Right lobe of liver (tissue), 6 donors: ENCODE results near the gene CMC1. TPM values are rescaled to one million over a fixed set of nuclear protein-coding genes. Genes with fewer than 3 reads are reported as not detected.

Source experiments
- ATAC-seq, 4 donors: fragments of 200-7000 bp; cut with Tn5 transposase; one replicate each; pipeline ENCODE4 v1.9.1; 2020; ENCODE audit warnings: mild to moderate bottlenecking in 4 of 4, moderate library complexity in 4 of 4
- DNase-seq, 3 donors: peaks; one replicate each; pipeline ENCODE4 v3.0.0-alpha.2; 2020
- H3K27ac ChIP-seq, 3 donors: fragments of 200-600 bp; one replicate each; pipeline ENCODE4 v1.8.0; 2022
- H3K27me3 ChIP-seq, 2 donors: fragments of 200-600 bp; one replicate each; pipeline ENCODE4 v1.8.0; 2022
- H3K36me3 ChIP-seq, 4 donors: fragments of 200-600 bp; sonication (generic) in 1 of 4; one replicate each; pipeline versions ENCODE4 v1.5.1 to v1.8.0; 2017 to 2022; ENCODE audit warnings: control low read depth in 1 of 4
- H3K4me1 ChIP-seq, 4 donors: fragments of 200-600 bp; sonication (generic) in 1 of 4; one replicate each; pipeline versions ENCODE4 v1.5.1 to v1.8.0; 2017 to 2022; ENCODE audit warnings: control low read depth in 1 of 4
- H3K4me3 ChIP-seq, 3 donors: fragments of 200-600 bp; one replicate each; pipeline ENCODE4 v1.8.0; 2022
- H3K9me3 ChIP-seq, 4 donors: fragments of 200-600 bp; sonication (generic) in 1 of 4; one replicate each; pipeline versions ENCODE4 v1.5.1 to v1.8.0; 2017 to 2022; ENCODE audit warnings: control low read depth in 1 of 4
- POLR2A ChIP-seq: fragments of 450-650 bp; IDR thresholded peaks from one replicate; pipeline ENCODE4 v1.6.1; 2017; ENCODE audit warnings: antibody characterized with exemption, mild to moderate bottlenecking
- WGBS: methylation state at CpG from one replicate; pipeline ENCODE4 v1.1.6; 2018; ENCODE audit warnings: low coverage, low lambda C conversion rate; ENCODE audit not compliant: insufficient coverage; ENCODE audit errors: missing lambda C conversion rate; 5-methylcytosine and 5-hydroxymethylcytosine counted together
- intact Hi-C, 2 donors: fragments of 100-400 bp; cut with DNase I; formaldehyde crosslinking; loops; one replicate each; pipeline versions ENCODE4 v1.11.2 to v1.14.1; 2022
- total RNA-seq, 6 experiments: library from RNA; depleted of rRNA in 2 of 6; stranded (reverse); fragments of >200 nt in 2 of 6; fragmentation: NEBNext Ultra II Directional in 3 of 6; extraction: Animal tissue kit (Norgen Biotek cat#: 25700) in 3 of 6; gene quantifications; one replicate each; pipeline versions ENCODE4 v1.1.0 to v1.2.4, GENCODE V29; 2016 to 2023
- TF ChIP-seq, protein P1 (sequence below), 4 donors: fragments of 200-600 bp in 3 of 4; fragments of 450-650 bp in 1 of 4; IDR thresholded peaks; one replicate each; pipeline versions ENCODE4 v1.5.1 to v1.8.0; 2016 to 2022; ENCODE audit warnings: antibody characterized with exemption in 4 of 4, mild to moderate bottlenecking in 2 of 4
- donor health status: DM: no; HTN: yes; CAD: no.
- donor health status: DM: no; HTN: no; CAD: no.
- donor health status: DM: no; HTN: no; CAD: no.
- donor health status: DM: no; HTN: yes; CAD: no.
- donor health status: DM: no; HTN: yes; CAD: no.

CMC1 gene
- total RNA-seq, 6 experiments from 2014 or later: 9.5 to 16.9 (median 12.2) TPM

DNA sequence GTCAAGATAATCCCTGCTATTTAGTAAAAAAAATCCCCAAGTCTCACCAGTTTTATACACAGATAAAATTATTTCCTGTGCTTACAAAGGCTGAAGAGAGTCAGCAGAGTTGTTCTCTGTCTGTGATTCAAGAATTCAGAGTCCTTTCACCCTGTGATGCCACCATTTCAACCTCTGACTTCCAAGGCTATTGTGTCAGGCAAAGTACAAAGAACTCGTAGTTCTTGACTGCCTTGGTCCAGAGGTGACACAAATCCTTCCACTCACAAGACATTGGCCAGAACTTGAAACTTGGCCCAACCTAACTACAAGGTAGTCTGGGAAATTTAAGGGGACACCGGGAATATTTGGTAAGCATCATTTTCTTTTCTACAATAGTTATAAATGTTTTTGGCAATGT is 34.9 kb upstream of the CMC1 start:
- no peak overlapping the region for H3K4me3 ChIP-seq
- no peaks in the 10 kb centered on the region for H3K36me3 ChIP-seq
- no peak for TF ChIP-seq POLR2A
- TF ChIP-seq, protein P1, sequence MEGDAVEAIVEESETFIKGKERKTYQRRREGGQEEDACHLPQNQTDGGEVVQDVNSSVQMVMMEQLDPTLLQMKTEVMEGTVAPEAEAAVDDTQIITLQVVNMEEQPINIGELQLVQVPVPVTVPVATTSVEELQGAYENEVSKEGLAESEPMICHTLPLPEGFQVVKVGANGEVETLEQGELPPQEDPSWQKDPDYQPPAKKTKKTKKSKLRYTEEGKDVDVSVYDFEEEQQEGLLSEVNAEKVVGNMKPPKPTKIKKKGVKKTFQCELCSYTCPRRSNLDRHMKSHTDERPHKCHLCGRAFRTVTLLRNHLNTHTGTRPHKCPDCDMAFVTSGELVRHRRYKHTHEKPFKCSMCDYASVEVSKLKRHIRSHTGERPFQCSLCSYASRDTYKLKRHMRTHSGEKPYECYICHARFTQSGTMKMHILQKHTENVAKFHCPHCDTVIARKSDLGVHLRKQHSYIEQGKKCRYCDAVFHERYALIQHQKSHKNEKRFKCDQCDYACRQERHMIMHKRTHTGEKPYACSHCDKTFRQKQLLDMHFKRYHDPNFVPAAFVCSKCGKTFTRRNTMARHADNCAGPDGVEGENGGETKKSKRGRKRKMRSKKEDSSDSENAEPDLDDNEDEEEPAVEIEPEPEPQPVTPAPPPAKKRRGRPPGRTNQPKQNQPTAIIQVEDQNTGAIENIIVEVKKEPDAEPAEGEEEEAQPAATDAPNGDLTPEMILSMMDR (IDR thresholded peaks at IDR 0.05): no peak
- ATAC-seq: peak; percentile 62 to 76 (median 65)
- H3K9me3 ChIP-seq: no peaks in the 10 kb centered on the region
- peaks cover 0 to 7% (median 0%) of the 10 kb centered on the region in 4 donors for H3K4me1 ChIP-seq
- peak overlapping the region in 1 of 3 donors; percentile 52 for H3K27ac ChIP-seq
- 42% methylated on average over 2 of the region's 2 CpGs for WGBS
- intact Hi-C loops: no loop called here
- DNase-seq: no peak
- H3K27me3 ChIP-seq: no peaks in the 10 kb centered on the region

DNA sequence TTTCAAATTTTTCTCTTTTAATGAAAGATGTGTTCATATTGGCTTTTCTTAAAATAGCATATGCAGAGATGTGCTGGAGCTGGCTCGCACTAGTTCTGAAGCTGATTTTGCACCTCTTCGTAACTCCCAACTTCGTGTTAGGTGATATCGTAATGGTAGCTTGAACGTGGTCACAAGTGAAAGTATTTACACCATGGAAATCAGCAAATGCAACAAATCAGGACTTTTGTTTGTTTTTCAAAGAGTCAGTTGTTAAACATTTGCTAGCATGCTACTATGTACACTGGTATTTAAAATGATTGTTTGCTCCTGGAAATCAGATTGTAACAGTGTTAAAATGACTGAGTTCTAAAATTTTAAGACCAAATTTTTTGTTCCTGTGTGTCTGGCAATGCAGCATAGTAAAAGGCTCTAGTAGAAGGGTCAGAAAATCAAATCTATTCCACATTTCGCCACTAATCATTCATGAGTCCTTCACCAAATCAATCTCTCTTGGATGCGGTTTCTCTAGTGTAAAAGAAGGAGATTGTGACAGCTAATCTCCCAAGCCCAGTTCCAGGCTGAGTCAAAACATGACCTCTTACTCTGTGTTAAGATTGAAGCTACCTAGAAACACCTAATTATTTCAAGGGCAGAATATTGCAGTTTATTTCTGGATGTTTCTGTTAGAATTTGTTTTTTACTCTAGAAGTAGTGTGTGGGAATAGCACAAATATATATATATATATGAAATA is 34.3 kb upstream of the CMC1 start:
- peaks cover 0 to 7% (median 0%) of the 10 kb centered on the region in 4 donors for H3K4me1 ChIP-seq
- WGBS: 22% methylated on average over 7 of the region's 7 CpGs
- DNase-seq (no peak), ATAC-seq (peak; percentile 87 to 97 (median 92))
- H3K4me3 ChIP-seq: peak overlapping the region in 2 of 3 donors; percentile 17 to 22
- intact Hi-C loops: no loop called here
- TF ChIP-seq POLR2A: no peak
- TF ChIP-seq, protein P1 (IDR thresholded peaks at IDR 0.05): no peak
- no peaks in the 10 kb centered on the region for H3K36me3 ChIP-seq
- H3K9me3 ChIP-seq: no peaks in the 10 kb centered on the region
- peak overlapping the region; percentile 16 to 52 (median 38) for H3K27ac ChIP-seq
- no peaks in the 10 kb centered on the region for H3K27me3 ChIP-seq

DNA sequence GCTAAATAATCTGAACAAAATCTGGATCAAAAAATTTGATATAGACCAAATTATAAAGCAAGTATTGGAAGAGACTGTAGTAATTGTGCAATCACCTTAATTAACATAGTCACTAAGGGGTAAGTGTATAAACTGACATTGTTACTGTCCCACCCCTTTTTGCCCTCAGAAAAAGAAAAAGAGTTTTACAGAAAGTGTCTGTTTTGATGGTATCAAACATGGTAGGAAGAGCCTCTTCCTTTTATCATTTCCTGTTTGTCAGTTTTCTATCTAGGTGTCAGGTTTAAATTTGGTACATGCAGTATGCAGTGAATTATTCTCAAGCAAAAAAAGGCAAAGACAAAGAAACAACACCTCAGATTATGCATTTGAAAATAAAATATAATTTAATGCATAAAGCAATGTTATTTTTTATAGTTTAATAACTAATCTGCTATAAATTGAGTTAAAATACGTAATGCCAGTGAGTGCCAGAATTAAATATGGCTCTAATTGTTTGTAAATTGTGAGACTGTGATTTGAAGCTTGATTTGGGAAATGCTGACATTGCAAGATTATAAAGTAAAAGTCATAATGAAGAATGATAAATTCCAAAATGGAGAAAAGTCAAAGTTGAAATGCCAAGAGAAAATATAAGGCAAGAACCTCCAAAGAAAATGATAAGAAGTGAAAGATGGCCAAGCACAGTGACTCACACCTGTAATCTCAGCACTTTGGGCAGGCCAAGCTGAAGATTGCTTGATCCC is 30.3 kb upstream of the CMC1 start:
- ATAC-seq (no peak), DNase-seq (no peak)
- intact Hi-C loops: no loop called here
- 92% methylated on average over 1 of the region's 1 CpG for WGBS
- Histone ChIP-seq H3K27ac (no peak overlapping the region), H3K4me1 (peaks cover 0 to 7% (median 0%) of the 10 kb centered on the region in 4 donors), H3K4me3 (no peak overlapping the region), H3K9me3 (no peaks in the 10 kb centered on the region), H3K27me3 (no peaks in the 10 kb centered on the region), H3K36me3 (no peaks in the 10 kb centered on the region)
- TF ChIP-seq POLR2A: no peak
- TF ChIP-seq, protein P1 (IDR thresholded peaks at IDR 0.05): no peak

DNA sequence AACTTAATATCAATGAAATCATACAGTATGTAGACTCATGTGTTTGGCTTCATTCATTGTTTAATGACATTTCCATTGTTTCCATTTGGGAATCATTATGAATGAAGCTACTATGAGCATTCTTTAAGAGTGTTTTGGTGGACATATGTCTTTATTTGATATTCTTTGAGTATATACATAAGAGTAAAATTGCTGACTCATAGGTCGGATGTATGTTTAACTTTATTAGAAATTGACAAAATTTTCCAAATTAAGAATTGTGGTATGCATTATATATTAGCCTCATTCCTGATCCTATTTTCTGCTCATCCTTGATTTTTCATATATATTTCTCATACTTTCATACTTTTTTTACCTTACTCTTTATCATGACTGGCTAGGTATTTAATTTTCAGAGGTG is 28.7 kb upstream of the CMC1 start:
- TF ChIP-seq POLR2A: no peak
- TF ChIP-seq, protein P1 (IDR thresholded peaks at IDR 0.05): no peak
- Histone ChIP-seq H3K4me3 (no peak overlapping the region), H3K9me3 (no peaks in the 10 kb centered on the region), H3K4me1 (no peaks in the 10 kb centered on the region), H3K27ac (no peak overlapping the region), H3K27me3 (no peaks in the 10 kb centered on the region), H3K36me3 (no peaks in the 10 kb centered on the region)
- intact Hi-C loops: no loop called here
- WGBS: 61% methylated on average over 1 of the region's 1 CpG
- ATAC-seq (no peak), DNase-seq (no peak)
